GM12874 (cell line): ENCODE results near the gene CTR9.

ENCODE experiments used
- CTCF ChIP-seq: IDR thresholded peaks from 2 replicates; pipeline ENCODE4 v1.5.1; 2011; ENCODE audit warnings: low read depth, mild to moderate bottlenecking, control low read depth, low read length, moderate library complexity; ENCODE audit not compliant: insufficient read depth

CTR9 gene

GRCh38 chr11:10774811-10775210 is 23.8 kb downstream of the CTR9 start:
- TF ChIP-seq CTCF = no peak

DNA sequence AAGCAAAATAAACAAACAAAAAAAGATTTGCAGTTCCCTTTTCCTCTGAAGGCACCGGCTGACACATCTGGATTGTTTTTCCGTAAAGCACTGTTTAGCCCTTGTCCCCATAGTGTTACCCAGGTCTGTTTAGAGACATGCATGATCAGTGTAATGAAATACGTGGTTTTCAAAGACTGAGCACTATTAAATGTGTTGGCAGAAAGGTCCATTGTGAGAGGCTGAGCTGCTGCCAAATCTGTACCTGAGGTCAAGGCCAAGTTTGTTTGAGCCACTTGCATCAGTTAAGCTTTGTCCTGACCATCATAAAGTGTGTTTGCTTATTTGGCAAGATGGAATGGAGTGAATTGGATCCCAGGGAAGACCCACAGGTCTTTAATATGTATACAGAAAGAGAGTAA is 26.3 kb downstream of the CTR9 start:
- TF ChIP-seq CTCF = no peak

DNA sequence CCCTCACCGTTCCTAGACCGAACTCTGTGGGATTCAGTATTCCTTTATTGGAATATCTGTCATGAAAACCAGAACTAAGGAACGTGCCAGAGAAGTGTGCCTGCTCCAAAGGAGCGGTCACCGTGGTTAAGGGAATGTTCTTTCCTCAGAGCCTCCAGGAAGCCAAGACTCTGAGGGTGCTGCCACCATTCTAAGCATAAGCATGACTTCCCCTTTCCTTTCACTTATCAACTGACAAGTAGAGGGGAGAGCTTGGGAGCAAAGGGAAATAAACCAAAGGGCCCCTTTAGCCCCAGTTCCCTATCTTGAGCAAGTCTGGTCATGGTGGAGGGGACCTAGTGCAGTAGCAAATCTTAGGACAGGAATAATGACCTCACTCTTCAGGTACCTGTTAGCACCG is 26.8 kb downstream of the CTR9 start:
- TF ChIP-seq CTCF = no peak

DNA sequence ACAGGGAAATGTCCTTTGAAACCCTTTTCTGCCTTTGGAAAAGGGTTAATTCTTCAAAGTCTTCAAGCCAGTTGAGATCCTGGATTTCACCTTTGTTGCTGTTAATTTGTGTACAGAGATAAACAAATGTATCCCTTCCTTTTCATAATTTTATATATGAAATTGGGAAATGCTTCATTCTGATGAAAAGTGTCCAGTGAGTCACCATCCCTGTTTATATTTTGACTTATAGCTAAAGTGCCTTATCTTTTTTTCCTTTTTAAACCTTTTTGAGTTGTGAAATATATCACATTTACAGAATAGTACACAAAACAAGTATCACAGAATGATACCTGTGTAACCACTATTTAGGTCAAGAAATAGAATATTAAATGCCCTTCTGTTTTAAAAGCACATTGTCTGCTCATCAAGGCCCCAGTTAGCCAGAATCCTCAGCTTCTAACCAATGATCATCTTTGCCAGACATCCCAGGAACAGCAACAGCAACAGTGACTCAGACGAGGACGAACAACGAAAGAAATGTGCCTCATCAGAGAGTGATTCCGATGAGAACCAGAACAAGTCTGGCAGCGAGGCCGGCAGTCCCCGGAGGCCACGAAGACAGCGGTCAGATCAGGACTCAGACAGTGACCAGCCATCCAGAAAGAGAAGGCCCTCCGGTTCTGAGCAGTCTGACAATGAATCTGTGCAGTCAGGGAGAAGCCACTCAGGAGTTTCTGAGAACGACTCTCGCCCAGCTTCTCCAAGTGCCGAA is 27.3 kb downstream of the CTR9 start:
- TF ChIP-seq CTCF = no peak

DNA sequence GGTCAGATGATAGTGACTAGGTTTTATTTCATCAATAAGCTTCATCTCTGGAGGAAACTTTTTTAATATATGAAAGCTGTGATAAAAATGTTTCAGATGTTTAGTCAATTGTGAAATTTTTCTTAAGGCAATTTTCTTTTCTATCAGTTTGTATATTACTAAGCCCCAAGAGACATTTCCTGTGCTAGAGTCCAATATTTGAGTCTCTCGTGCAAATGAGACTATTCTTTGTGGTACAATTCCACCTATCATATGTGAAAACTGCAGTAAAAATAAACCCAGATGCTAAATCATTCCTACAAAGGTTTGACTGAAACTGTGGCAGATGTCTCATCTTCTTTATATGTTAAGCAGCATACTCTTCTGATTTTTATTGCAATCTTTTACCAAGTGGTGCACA is 28.0 kb downstream of the CTR9 start:
- no peak for TF ChIP-seq CTCF

DNA sequence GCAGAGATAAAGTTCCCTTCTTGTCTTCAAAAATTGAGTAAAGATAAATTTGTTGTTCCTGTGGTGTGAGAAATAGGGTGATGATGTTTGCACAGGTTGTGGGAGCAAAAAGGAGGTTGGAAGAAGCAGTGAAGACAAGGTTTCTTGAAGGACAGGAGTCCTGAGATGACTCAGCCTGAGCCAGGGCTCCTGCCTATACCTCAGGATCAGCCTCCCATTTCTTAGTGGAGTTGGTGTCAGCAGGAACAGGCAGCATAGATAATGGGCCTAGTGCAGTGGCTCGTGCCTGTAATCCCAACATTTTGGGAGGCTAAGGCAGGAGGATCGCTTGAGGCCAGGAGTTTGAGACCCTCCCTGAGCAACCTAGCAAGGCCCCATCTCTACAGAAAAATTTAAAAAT is 29.0 kb downstream of the CTR9 start:
- no peak for TF ChIP-seq CTCF

GRCh38 chr11:10784232-10785145 is 33.4 kb downstream of the CTR9 start:
- no peak for TF ChIP-seq CTCF
